Calu3 (cell line): Measurements from ENCODE around the gene OS9. TPM values are rescaled to one million over a fixed set of nuclear protein-coding genes. Genes with fewer than 3 reads are reported as not detected.

Source experiments
- BruUV-seq: library from RNA; stranded (reverse); fragments of 400-500 nt; replicated peaks from 2 replicates; lab custom pipeline; 2021; lab: Mats Ljungman, UMichigan
- CTCF ChIA-PET: fragments of 300-600 bp; sonication (Branson Sonifier 250); formaldehyde crosslinking; loops from one replicate; lab custom pipeline; 2022; ENCODE audit warnings: antibody characterized with exemption; lab: Charles Lee
- DNase-seq: peaks from one replicate; pipeline ENCODE4 v3.0.0; 2022
- H3K27ac Mint-ChIP-seq: one replicate; pipeline ENCODE4 v1.8.0; 2022; ENCODE audit warnings: mixed read lengths; ENCODE audit not compliant: unreplicated experiment
- H3K27me3 Mint-ChIP-seq: one replicate; pipeline ENCODE4 v1.8.0; 2022; ENCODE audit warnings: mixed read lengths; ENCODE audit not compliant: unreplicated experiment
- H3K36me3 Mint-ChIP-seq: one replicate; pipeline ENCODE4 v1.8.0; 2022; ENCODE audit warnings: mild to moderate bottlenecking, moderate library complexity, mixed read lengths; ENCODE audit not compliant: insufficient read depth, unreplicated experiment
- H3K4me1 Mint-ChIP-seq: one replicate; pipeline ENCODE4 v1.8.0; 2022; ENCODE audit warnings: mild to moderate bottlenecking, low read depth, mixed read lengths; ENCODE audit not compliant: unreplicated experiment
- H3K4me3 Mint-ChIP-seq: one replicate; pipeline ENCODE4 v1.8.0; 2022; ENCODE audit warnings: mild to moderate bottlenecking, low read depth, moderate library complexity, mixed read lengths; ENCODE audit not compliant: unreplicated experiment
- H3K9me3 Mint-ChIP-seq: one replicate; pipeline ENCODE4 v1.8.0; 2022; ENCODE audit warnings: low read depth, mixed read lengths; ENCODE audit not compliant: unreplicated experiment
- CTCF ChIP-seq: fragments of 200-600 bp; IDR thresholded peaks from one replicate; pipeline ENCODE4 v1.8.0; 2022; ENCODE audit warnings: antibody characterized with exemption; ENCODE audit not compliant: unreplicated experiment
- intact Hi-C: fragments of 100-400 bp; cut with micrococcal nuclease; formaldehyde crosslinking; loops from one replicate; pipeline ENCODE4 v1.10.0; 2022; ENCODE audit not compliant: unreplicated experiment
- total RNA-seq: library from RNA; stranded (reverse); gene quantifications from 2 replicates; pipeline ENCODE4 v1.2.3, GENCODE V29; 2022

OS9 gene
- total RNA-seq, 1 experiment from 2014 or later: 221 TPM

- intact Hi-C loops: no loop called here
- TF ChIP-seq CTCF: peak; percentile 91
- peak; percentile 95 for DNase-seq
- Mint-ChIP-seq H3K36me3 (peaks cover 26% of the 10 kb centered on the region), H3K27ac (peak overlapping the region; percentile 66), H3K27me3 (peaks cover 67% of the 10 kb centered on the region), H3K9me3 (no peaks in the 10 kb centered on the region), H3K4me3 (peak overlapping the region; percentile 80), H3K4me1 (peaks cover 11% of the 10 kb centered on the region)
- CTCF ChIA-PET: interaction anchor here (0.6 to 1.5 kb wide), 7 partner anchors 9 to 383 kb away, joined by 3 to 18 read pairs (median 3); partner anchors contain the start of gene TSPAN31
- no TSS peak for BruUV-seq
Measured at GRCh38 chr12:57726151-57726883, 32.4 kb downstream of the OS9 start.

- no peak for DNase-seq
- intact Hi-C loops: no loop called here
- no peak for TF ChIP-seq CTCF
- no peak overlapping the region for H3K27ac Mint-ChIP-seq
- BruUV-seq: TSS peak; percentile 11
- H3K4me1 Mint-ChIP-seq: peaks cover 11% of the 10 kb centered on the region
- peaks cover 75% of the 10 kb centered on the region for H3K27me3 Mint-ChIP-seq
- H3K36me3 Mint-ChIP-seq: peaks cover 20% of the 10 kb centered on the region
- CTCF ChIA-PET: interaction anchor here (1.2 to 1.5 kb wide), 3 partner anchors 8 to 146 kb away, joined by 3 to 18 read pairs (median 3); no protein-coding TSS in a partner anchor
- H3K4me3 Mint-ChIP-seq: peak overlapping the region; percentile 80
- no peaks in the 10 kb centered on the region for H3K9me3 Mint-ChIP-seq
Measured at GRCh38 chr12:57726884-57727757, 33.2 kb downstream of the OS9 start.

- intact Hi-C loops: no loop called here
- Mint-ChIP-seq H3K36me3 (peaks cover 17% of the 10 kb centered on the region), H3K27me3 (peaks cover 82% of the 10 kb centered on the region), H3K4me1 (peaks cover 11% of the 10 kb centered on the region), H3K9me3 (no peaks in the 10 kb centered on the region), H3K4me3 (peak overlapping the region; percentile 23), H3K27ac (no peak overlapping the region)
- TF ChIP-seq CTCF: no peak
- CTCF ChIA-PET: no interaction called here
- no TSS peak for BruUV-seq
- no peak for DNase-seq
Measured at GRCh38 chr12:57727758-57728395, 33.9 kb downstream of the OS9 start.

- CTCF ChIA-PET: interaction anchor here (0.6 to 0.7 kb wide), 2 partner anchors 72 to 618 kb away, joined by 4 to 5 read pairs; no protein-coding TSS in a partner anchor
- intact Hi-C loops: no loop called here
- no peaks in the 10 kb centered on the region for H3K9me3 Mint-ChIP-seq
- H3K27me3 Mint-ChIP-seq: peaks cover 86% of the 10 kb centered on the region
- DNase-seq: no peak
- no peak overlapping the region for H3K27ac Mint-ChIP-seq
- H3K4me3 Mint-ChIP-seq: no peak overlapping the region
- TF ChIP-seq CTCF: no peak
- BruUV-seq: no TSS peak
- peaks cover 11% of the 10 kb centered on the region for H3K4me1 Mint-ChIP-seq
- H3K36me3 Mint-ChIP-seq: peaks cover 12% of the 10 kb centered on the region
Measured at GRCh38 chr12:57729321-57729844, 35.5 kb downstream of the OS9 start.
